ENCODE results near the gene SMIM41.

Gene SMIM41

GRCh38 chr12:52147367-52147963 is 68.0 kb downstream of the SMIM41 start:
- DNase-seq (ENCODE audit: low spot score), result peak; percentile 100

- DNase-seq (ENCODE audit: low spot score), result no peak
These were observed 68.5 kb downstream of the SMIM41 start for GRCh38 chr12:52147964-52148463.

GRCh38 chr12:52148464-52149181 is 69.1 kb downstream of the SMIM41 start:
- DNase-seq (ENCODE audit: low spot score), result peak; percentile 95

- no peak for DNase-seq (ENCODE audit: low spot score)
These were observed 69.7 kb downstream of the SMIM41 start for GRCh38 chr12:52149182-52149641.

GRCh38 chr12:52149651-52150241 is 70.2 kb downstream of the SMIM41 start:
- DNase-seq (ENCODE audit: low spot score), result peak; percentile 65

GRCh38 chr12:52151153-52151836 is 71.8 kb downstream of the SMIM41 start:
- no peak for DNase-seq (ENCODE audit: low spot score)

- peak; percentile 80 for DNase-seq (ENCODE audit: low spot score)
These were observed 72.6 kb downstream of the SMIM41 start for GRCh38 chr12:52151837-52152783.

- DNase-seq (ENCODE audit: low spot score), result no peak
These were observed 73.4 kb downstream of the SMIM41 start for GRCh38 chr12:52152905-52153317.

GRCh38 chr12:52155048-52155868 is 75.8 kb downstream of the SMIM41 start:
- peak; percentile 49 for DNase-seq (ENCODE audit: low spot score)

GRCh38 chr12:52156311-52156710 is 76.8 kb downstream of the SMIM41 start:
- DNase-seq (ENCODE audit: low spot score), result peak; percentile 91

- peak; percentile 81 for DNase-seq (ENCODE audit: low spot score)
These were observed 77.5 kb downstream of the SMIM41 start for GRCh38 chr12:52156757-52157565.

GRCh38 chr12:52157566-52158150 is 78.2 kb downstream of the SMIM41 start:
- DNase-seq (ENCODE audit: low spot score), result no peak

Data from kidney tubule cell (primary cell).